IPS DF 4.7 (cell line): Measurements from ENCODE around the gene TIPRL.
"Not testable (repeated sequence)": the region's sequence is repeated elsewhere in the genome, so short reads cannot be mapped to it uniquely, and the experiment has no call there.

ENCODE experiments used
- DNase-seq: peaks from one replicate; pipeline ENCODE4 v3.0.0-alpha.2; 2013; ENCODE audit warnings: low spot score; ENCODE audit errors: extremely low read depth

Gene TIPRL

DNA sequence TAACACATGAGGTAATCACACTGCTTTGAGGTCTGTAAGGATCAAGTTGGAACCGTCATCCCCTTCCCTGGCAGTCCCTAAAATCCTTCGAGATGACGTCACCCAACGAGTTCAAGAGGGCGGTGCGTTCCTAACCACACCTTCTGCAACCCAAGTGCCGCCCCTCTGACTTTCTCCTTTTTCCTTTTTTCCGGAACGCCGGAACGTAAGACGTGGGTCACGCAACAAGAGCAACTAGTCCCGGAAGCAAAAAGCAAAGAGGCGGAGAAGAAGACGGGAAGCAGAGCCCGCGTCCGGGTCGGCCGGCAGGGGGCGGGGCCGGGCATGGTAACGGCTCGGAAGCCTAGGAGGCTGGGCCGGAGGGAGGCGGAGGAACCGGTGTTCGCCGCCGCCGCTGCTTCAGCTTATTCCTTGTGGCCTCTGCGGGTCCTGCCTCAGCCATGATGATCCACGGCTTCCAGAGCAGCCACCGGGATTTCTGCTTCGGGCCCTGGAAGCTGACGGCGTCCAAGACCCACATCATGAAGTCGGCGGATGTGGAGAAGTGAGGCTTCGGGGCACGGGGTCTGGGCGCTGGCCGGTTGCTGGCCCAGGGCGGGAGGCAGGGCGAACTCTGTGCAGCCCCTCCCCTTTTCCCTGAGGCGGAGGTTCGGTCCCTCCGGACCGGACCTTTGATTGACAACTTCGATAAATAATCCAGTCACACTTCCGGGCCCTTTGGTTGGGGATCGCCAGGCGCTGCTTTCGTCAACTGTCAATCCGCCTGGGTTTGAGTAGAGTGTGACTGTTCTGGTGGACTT is at the start of gene TIPRL:
TIPRL (plus strand) TSS at position 325 of the 800 bp plus-strand sequence; CDS start at position 441, 116 bp downstream.
- peak; percentile 97 for DNase-seq

DNA sequence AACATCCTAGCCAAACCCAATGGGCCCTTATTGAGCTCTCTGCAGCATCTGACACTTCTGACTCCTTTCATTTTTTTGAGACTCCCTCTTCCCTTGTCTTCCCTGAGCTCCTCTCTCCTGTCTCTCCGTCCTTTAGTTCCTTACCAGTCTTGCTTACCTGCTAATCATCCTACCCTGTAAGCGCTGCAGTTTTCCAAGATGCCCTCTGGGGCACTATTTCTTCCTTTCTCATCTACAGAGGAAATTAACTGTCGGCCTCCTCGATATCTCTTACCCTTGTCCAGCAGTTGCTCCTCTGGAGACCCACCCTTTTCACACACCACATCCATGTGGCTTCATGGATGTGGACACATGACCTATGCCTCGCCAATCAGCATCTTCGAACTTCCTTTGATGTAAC is 48.8 kb upstream of the TIPRL start:
- no peak for DNase-seq

DNA sequence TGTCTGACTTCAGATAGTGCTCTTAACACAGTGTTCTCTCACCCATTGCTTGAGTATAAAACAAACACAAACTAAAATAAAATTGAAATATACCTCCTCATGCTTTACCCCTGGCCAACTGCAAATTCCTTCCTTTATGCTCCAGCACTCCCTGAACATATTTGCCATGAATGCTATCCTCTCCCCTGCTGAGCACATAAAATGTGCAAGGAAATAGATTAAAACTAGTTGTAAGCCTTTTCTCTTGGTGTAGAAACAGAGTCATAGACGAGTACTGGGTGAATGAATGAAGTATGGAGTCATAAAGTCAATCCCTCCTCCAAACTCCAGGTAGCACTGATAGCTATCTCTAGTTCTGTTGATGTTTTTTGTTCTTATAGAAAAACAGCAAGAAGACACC is 44.6 kb upstream of the TIPRL start:
- no peak for DNase-seq

DNA sequence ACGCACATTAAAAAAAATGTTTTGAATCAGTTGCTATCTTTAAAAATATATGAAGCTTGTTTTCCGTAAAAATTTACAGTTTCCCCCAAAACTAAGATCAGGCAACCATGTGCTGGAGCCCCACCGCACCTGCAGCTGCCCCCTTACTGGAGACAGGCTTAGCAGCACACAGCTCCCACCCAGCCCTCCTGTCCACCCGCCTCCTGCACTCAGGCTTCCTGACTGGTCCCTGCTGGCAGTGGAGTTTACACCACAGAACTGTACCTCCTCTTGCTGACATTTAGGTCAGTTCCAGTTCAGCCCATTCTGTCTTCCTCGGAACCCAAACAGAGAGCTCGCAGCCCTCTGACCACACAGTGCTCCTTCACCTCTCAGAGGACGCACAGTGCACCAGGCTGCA is 44.1 kb upstream of the TIPRL start:
- DNase-seq, result no peak

DNA sequence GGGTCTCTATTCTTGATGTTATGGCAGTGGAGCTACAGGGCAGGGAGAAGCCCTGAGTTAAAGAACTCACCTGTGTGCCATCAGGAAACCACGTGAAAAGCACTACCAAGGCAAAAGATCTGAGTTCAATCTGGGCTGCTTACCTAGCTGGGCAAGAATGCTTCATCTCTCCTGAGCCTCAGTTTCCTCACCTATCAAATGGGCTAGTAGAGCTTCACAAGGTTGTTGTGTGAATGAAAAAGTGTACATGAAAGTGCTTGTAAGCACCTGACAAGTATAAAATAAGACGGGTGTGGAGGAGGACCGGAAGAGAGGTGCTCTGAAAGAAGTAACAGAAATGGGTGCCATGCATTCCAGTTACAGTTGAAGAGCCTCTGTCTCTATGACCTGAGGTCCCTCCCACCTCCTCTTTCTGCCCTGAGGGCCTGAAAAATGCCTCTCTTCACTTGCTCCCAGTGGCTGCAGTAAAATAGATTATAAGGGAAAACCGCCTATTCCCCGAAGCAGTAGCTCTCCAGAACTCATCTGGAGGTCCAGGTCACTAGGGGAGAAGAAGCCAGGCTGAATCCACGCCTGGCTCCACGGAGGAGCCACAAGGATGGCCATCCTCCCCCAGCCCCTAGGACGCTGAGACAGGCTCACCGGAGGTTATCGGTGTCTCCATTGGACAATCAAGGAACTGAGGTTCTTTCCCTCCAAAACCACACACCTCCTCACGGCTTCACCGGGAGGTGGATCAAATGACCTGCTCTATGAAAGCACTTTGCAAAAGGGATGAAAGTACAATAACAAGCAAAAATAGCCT is 43.4 kb upstream of the TIPRL start:
- DNase-seq, result no peak

DNA sequence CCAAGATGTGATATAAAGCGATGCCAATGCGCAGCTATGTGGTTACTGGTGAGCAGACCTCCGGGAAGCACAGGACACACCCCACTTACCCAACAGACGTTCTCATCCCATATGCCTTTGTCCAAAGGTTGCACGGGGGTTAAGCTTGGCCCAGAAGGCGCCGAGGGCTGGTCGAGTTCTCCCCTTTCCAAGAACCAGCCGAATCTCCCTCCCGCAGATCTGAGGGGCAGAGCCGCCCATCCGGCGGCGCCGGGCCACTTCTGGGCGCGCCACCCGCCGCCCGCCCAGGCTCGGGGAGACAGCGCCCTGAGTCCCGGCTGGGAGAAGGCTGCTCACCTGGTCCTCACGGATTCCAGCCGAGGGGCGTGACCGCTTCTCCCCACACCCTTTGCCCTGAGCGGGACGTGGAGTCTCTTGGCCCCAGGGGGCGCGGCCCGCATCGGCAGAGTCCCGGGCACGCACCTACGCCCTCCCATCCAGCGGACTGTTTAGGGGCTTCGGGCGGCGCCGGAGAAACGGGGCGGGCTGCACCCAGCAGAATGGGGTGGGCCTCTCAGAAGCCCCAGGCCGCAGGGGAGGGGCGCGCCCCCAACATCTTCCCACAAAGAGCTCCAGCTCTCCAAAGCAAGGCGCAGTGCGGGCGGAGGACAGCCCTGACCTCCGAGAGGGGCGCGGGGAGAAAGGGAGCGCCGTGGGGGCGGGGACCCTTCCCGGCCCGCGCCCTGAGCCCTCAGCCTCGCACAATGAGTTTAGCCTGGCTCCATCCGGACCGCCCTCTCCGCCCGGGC is 42.6 kb upstream of the TIPRL start:
- DNase-seq, result no peak

DNA sequence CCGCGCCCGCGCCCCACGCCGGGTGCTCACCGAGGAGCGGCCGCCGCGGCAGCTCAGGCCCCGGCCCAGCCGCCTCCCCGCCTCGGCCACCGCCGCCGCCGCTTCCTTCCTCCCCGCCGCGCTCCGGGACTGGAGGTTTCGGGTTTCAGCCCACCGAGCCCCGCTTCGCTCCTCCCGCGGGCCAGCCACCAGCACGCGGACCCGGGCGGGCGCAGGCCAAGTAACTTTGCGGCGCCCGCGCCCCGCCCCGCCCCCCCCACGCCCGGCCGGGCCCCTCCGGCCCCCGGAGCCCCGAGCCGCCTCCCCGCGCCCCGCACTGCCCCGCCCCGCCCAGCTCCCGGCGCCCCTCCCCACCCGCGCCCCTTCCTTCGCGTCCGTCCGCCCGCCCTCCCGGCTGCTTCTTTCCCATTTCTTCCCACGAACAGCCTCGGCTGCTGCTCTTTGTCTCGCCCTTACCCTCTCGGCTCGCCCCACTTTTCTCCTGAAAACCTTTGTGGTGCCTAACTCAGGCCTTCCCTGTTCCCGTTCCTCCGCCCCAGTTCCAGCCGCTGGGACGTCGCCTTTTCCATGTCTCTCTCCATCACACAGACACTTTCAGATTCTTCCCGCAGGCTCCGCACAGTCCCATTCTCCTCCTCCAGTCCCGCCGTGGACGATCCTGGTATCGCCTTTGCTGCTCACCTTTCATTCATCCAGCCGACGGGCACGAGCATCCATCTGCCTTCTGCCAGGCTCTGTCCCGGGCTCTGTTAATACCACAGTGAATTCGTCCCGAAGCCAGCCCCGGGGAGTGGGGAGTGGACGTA is 41.9 kb upstream of the TIPRL start, which contains the start of gene GPR161:
GPR161 (minus strand) TSS at position 222 of the 806 bp plus-strand sequence. CDS start 32,080 bp downstream, outside the sequence.
- no peak for DNase-seq

DNA sequence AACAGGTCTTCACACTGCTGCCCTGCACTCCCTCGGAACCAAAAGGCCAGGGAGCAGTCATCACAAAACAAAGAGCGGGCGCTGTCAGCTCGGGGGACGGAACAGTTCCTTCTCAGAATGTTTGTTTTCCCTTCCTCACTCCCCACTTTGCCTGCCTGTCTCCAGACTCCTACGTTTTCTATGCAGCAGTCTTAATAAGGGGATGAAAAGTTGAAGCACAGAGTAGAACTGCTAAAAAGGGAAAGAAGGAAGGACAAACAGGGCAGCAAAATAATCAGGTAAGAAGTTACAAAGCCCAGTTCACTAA is 41.3 kb upstream of the TIPRL start:
- no peak for DNase-seq

DNA sequence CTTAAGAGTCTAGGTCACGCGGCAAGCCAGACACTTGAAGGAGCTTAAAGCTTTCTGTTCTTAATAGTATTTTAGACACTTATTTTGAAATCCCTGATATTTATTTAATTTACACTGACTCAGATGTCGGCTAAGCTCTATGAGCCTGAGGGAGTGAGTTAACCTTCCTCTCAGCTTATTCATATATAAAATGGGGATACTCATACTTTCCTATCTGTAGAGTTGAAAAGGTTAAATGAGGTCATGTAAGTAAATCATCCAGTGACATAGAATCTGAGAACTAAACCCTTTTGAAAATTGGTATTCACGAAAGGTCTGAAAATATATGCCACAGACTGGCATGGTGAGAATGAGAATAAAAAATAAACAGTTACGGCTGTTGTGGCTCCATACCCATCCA is 40.6 kb upstream of the TIPRL start:
- DNase-seq, result no peak

DNA sequence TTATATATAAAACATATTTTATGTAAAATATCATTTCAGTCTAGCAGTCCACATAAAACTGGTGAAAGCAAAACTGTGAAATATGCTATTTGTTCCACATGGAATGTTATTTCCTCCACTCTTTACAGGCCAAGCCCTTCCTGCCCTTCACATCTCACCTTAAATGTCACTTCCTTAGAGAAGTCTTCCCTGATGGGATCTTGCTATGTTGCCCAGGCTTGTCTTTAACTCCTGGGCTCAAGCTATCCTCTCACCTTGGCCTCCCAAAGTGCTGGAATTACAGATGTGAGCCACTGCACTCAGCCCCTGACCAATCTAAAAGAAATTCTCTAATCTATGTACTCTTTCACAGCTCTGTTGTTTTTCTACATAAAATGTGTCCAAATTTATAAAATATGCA is 39.7 kb upstream of the TIPRL start:
- no peak for DNase-seq

DNA sequence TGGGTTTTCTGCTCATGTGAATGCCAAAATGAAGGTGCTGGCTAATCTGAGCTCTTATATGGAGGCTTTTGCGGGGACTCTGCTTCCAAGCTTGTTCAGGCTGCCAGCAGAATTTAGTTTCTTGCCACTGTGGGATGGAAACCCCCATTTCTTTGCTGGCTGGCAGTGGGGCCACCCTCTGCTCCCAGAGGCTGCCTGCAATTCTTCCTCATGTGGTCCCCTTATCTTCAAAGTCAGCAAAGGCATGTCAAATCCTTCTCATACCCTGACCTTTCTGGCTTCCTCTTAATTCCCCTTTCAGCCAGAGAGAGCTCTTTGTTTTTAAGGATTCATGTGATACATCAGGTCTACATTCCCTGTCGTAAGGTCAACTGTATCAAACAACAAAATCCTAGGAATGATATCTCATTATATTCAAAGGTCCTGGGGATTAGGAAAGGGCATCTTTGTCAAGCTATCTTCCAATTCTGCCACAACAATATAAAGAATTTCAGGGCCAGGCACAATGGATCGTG is 36.8 kb upstream of the TIPRL start:
- no peak for DNase-seq

DNA sequence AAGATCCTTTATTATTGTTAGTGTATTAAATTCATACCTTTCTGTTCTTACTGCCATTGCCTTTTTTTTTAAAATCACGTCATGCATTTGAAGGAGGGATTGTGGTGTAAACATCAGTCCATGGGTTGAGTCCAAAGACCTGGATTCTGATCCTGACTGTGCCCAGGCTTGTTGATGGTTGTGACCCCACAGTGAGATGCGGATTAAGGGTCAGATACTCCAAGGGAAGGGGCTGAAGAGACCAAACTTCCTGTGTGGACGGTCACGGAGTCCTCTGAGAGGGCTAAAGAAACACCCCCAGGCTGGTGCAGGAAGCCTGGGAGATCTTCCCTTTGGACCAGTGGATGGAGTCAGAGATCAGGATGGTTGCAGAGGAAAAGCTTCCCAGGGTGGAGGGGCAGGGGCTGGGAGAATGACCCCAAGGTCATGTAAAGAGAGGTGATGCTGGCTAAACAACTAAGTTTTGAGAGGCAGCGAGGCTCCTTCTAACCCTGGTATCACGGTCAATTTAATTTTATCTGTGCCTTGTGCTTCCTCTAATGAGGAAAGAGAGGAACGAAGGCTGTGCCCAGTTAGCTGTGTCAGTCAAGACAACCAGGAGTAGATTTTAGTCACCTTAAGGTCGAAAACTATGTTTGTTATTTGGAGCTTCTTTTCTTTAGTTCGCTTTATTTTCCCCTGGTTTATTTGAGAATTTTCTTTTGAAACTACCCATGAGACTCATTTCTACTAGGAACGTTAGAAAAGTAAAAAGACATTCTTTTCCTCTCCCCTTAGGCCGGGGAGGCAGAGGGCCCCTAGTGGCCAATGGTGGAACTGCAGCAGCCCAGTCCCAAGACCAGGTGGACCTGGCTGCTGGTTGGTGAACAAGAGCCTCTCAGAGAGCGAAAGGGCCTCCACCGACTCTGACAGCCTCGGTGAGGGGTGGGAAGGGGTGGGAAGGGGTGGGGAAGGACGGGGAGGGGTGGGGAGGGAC is 33.3 kb upstream of the TIPRL start:
- peak; percentile 75 for DNase-seq

DNA sequence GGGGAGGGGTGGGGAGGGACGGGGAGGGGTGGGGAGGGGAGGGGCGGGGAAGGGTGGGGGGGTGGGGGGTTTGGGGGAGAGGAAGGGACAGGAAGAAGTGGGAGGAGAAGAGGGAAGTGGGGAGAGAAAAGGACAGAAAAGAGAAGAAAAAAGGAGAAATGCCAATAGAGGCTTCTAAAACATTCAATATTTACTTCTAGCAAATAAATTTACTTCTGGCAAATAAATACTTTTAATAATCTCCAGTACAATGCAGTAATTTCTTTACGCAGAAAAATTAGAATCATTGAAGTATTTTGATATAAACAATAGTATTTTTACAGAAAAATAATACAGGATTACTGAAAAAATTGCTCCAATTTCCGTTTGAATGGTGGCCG is 32.6 kb upstream of the TIPRL start:
- no peak for DNase-seq

DNA sequence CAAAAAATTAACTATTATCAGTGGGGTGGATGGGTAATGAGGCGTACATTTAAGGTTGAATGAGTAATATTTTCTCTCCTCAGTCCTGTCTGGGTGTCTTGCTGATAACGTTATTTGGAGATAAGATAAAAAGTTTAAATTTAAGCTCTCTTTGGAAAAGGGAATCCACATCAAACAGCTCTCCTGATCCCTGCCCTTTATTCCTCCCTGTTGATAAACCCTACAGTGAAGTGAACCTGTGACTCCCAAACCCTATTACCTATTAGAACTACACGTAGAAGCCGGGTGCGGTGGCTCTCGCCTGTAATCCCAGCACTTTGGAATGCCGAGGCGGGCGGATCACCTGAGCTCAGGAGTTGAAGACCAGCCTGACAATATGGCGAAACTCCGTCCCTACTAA is 32.1 kb upstream of the TIPRL start:
- DNase-seq, result no peak

DNA sequence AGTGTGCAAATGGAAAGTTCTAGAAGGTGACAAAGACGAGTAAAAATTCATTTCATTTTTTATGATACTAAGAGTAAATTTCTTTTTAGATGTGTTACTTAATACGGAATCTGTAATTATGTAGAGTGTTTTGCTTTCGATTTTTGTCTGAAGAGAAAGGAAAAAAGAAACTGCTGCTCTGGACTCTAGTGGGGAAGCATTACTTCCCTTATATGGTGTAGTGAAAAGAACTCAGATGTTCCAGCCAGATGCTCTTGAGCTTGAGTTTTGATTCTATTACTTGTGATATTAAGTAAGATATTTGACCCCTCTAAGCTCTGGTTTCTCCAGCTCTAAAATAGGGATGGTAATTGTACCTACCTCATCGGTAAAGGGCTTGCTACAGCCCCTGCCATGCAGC is 29.8 kb upstream of the TIPRL start:
- no peak for DNase-seq

DNA sequence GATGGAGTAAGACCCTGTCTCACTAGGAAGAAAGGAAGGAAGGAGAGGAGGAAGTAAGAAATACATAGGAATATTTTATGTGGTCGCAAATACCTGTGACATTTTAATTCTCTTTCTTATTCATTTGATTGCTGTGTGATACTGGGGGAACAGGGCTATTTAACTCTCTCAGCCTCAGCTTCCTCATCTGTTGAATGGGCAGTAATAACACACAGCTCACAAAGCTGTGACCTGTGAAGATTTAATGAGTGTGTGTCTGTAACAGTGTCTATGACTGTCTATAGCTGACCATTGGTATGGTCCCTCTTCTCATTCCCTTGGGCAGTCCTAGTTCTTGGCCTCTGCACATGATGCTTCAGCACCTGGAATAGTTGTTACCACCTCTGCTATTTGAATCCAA is 28.5 kb upstream of the TIPRL start:
- DNase-seq, result no peak

DNA sequence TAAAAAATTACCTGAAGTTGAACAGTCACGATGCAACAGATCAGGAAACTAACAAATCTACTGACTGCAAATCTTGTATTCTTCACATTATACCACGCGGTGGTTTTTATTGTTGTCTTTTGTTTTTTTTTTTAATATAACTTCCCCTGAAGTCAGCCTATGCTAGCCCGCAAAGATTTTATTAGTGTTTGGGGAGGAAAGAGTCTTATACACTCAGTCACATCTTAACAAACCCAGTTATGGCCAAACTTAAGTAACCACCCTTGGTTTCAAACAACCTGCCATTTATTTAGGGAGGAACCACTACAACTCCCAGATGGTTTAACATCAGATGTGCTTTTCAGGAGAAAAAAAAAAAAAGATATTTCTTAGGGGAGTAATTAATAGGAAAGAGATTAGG is 26.8 kb upstream of the TIPRL start:
- DNase-seq, result no peak

DNA sequence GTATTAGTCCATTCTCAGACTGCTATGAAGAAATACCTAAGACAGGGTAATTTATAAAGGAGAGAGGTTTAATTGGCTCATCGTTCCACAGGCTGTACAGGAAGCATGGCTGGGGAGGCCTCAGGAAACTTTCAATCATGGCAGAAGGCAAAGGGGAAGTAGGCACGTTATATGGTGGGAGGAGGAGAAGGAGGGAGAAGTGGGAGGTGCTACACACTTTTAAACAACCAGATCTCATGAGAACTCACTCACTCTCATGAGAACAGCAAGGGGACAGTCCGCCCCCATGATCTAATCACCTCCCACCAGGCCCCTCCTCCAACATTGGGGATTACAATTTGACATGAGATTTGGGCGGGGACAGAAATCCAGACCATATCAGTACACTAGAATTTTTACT is 24.1 kb upstream of the TIPRL start:
- not testable (repeated sequence) for DNase-seq

DNA sequence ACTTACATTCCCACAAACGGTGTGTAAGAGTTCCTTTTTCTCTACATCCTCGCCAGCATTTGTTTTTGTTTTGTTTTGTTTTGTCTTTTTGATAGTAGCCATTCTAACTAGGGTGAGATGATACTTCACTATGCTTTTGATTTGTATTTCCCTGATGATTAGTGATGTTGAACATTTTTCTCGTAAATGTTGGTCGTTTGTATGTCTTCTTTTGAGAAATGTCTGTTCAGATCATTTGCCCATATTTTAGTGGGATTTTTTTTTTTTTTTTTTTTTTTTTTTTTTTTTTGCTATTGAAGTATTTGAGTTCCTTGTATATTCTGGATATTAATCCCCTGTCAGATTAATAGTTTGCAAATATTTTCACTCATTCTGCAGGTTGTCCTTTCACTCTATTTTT is 22.9 kb upstream of the TIPRL start:
- DNase-seq, result no peak

DNA sequence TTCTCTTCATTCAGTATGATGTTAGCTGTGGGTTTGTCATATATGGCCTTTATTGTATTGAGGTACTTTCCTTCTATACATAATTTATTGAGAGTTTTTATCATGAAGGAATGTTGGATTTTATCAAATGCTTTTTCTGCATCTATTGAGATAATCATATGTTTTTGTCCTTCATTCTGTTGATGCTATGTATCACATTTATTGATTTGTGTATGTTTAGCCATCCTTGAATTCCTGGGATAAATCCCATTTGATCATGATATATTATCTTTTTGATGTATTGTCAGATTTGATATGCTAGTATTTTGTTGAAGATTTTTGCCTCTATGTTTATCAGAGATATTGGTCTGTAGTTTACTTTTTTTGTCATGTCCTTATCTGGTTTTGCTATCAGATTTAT is 21.1 kb upstream of the TIPRL start:
- no peak for DNase-seq
